Measurements from ENCODE around the gene PPEF2. TPM values are rescaled to one million over a fixed set of nuclear protein-coding genes. Genes with fewer than 3 reads are reported as not detected.

Gene PPEF2
- total and polyA plus RNA-seq, 2 experiments from 2014 or later: not detected

GRCh38 chr4:75817901-75818300 is 84.4 kb downstream of the PPEF2 start (continued):
- TF ChIP-seq, protein P1, sequence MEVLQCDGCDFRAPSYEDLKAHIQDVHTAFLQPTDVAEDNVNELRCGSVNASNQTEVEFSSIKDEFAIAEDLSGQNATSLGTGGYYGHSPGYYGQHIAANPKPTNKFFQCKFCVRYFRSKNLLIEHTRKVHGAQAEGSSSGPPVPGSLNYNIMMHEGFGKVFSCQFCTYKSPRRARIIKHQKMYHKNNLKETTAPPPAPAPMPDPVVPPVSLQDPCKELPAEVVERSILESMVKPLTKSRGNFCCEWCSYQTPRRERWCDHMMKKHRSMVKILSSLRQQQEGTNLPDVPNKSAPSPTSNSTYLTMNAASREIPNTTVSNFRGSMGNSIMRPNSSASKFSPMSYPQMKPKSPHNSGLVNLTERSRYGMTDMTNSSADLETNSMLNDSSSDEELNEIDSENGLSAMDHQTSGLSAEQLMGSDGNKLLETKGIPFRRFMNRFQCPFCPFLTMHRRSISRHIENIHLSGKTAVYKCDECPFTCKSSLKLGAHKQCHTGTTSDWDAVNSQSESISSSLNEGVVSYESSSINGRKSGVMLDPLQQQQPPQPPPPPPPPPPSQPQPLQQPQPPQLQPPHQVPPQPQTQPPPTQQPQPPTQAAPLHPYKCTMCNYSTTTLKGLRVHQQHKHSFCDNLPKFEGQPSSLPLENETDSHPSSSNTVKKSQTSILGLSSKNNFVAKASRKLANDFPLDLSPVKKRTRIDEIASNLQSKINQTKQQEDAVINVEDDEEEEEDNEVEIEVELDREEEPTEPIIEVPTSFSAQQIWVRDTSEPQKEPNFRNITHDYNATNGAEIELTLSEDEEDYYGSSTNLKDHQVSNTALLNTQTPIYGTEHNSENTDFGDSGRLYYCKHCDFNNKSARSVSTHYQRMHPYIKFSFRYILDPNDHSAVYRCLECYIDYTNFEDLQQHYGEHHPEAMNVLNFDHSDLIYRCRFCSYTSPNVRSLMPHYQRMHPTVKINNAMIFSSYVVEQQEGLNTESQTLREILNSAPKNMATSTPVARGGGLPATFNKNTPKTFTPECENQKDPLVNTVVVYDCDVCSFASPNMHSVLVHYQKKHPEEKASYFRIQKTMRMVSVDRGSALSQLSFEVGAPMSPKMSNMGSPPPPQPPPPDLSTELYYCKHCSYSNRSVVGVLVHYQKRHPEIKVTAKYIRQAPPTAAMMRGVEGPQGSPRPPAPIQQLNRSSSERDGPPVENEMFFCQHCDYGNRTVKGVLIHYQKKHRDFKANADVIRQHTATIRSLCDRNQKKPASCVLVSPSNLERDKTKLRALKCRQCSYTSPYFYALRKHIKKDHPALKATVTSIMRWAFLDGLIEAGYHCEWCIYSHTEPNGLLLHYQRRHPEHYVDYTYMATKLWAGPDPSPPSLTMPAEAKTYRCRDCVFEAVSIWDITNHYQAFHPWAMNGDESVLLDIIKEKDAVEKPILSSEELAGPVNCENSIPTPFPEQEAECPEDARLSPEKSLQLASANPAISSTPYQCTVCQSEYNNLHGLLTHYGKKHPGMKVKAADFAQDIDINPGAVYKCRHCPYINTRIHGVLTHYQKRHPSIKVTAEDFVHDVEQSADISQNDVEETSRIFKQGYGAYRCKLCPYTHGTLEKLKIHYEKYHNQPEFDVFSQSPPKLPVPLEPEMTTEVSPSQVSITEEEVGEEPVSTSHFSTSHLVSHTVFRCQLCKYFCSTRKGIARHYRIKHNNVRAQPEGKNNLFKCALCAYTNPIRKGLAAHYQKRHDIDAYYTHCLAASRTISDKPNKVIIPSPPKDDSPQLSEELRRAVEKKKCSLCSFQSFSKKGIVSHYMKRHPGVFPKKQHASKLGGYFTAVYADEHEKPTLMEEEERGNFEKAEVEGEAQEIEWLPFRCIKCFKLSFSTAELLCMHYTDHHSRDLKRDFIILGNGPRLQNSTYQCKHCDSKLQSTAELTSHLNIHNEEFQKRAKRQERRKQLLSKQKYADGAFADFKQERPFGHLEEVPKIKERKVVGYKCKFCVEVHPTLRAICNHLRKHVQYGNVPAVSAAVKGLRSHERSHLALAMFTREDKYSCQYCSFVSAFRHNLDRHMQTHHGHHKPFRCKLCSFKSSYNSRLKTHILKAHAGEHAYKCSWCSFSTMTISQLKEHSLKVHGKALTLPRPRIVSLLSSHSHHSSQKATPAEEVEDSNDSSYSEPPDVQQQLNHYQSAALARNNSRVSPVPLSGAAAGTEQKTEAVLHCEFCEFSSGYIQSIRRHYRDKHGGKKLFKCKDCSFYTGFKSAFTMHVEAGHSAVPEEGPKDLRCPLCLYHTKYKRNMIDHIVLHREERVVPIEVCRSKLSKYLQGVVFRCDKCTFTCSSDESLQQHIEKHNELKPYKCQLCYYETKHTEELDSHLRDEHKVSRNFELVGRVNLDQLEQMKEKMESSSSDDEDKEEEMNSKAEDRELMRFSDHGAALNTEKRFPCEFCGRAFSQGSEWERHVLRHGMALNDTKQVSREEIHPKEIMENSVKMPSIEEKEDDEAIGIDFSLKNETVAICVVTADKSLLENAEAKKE (CRISPR knock-in tag; IDR thresholded peaks at IDR 0.05): no peak
- no peak for TF ChIP-seq POLR2AphosphoS5 (IDR thresholded peaks at IDR 0.05; ENCODE audit: low read depth)
- no peak for TF ChIP-seq CTCF (conservative IDR thresholded peaks at IDR 0.05; ENCODE audit: low read depth in 2 of 2)
- no peak for TF ChIP-seq NANOG (IDR thresholded peaks at IDR 0.05; ENCODE audit: borderline replicate concordance)
- TF ChIP-seq JUNB (IDR thresholded peaks at IDR 0.05; ENCODE audit: unreplicated experiment): no peak
- TF ChIP-seq REST (IDR thresholded peaks at IDR 0.05; ENCODE audit: unreplicated experiment): no peak

Small RNA genes within 50 kb of the gene (small RNA-seq; reads per million reads assigned to genes)
- not detected for gene RNU2-16P (ENCODE audit: low replicate concordance)

Other genes starting within 250 kb of the PPEF2 start
- 411 and 435 TPM in 2 replicates for gene G3BP2, start 229.0 kb downstream of the PPEF2 start, total RNA-seq (2014; rRNA removed; shearing (Covaris generic))
- gene G3BP2, start 229.0 kb downstream of the PPEF2 start, polyA plus RNA-seq (2016; fragmentation: Nextera tagmentation; extraction: Ambion mirVana): 94.5 and 103 TPM in 2 replicates
- 241 and 277 TPM in 2 replicates for gene USO1, start 177.9 kb downstream of the PPEF2 start, total RNA-seq (2014; rRNA removed; shearing (Covaris generic))
- gene USO1, start 177.9 kb downstream of the PPEF2 start, polyA plus RNA-seq (2016; fragmentation: Nextera tagmentation; extraction: Ambion mirVana): 98.5 and 113 TPM in 2 replicates
- 36.6 and 38.1 TPM in 2 replicates for gene NAAA, start 38.6 kb upstream of the PPEF2 start, total RNA-seq (2014; rRNA removed; shearing (Covaris generic))
- 10.3 and 13.2 TPM in 2 replicates for gene NAAA, start 38.6 kb upstream of the PPEF2 start, polyA plus RNA-seq (2016; fragmentation: Nextera tagmentation; extraction: Ambion mirVana)
- gene SDAD1, start 88.5 kb upstream of the PPEF2 start, total RNA-seq (2014; rRNA removed; shearing (Covaris generic)): 62.2 and 67.4 TPM in 2 replicates
- 193 and 252 TPM in 2 replicates for gene SDAD1, start 88.5 kb upstream of the PPEF2 start, polyA plus RNA-seq (2016; fragmentation: Nextera tagmentation; extraction: Ambion mirVana)
- gene CXCL9, start 105.1 kb upstream of the PPEF2 start, total RNA-seq (2014; rRNA removed; shearing (Covaris generic)): not detected in 2 replicates
- not detected in 2 replicates for gene CXCL9, start 105.1 kb upstream of the PPEF2 start, polyA plus RNA-seq (2016; fragmentation: Nextera tagmentation; extraction: Ambion mirVana)
- gene CXCL10, start 121.0 kb upstream of the PPEF2 start, total RNA-seq (2014; rRNA removed; shearing (Covaris generic)): not detected in 2 replicates
- not detected in 2 replicates for gene CXCL10, start 121.0 kb upstream of the PPEF2 start, polyA plus RNA-seq (2016; fragmentation: Nextera tagmentation; extraction: Ambion mirVana)
- gene CXCL11, start 133.6 kb upstream of the PPEF2 start, total RNA-seq (2014; rRNA removed; shearing (Covaris generic)): 0.23 and 1.9 TPM in 2 replicates
- 0.54 and 0.81 TPM in 2 replicates for gene CXCL11, start 133.6 kb upstream of the PPEF2 start, polyA plus RNA-seq (2016; fragmentation: Nextera tagmentation; extraction: Ambion mirVana)
- gene ART3, start 172.3 kb upstream of the PPEF2 start, total RNA-seq (2014; rRNA removed; shearing (Covaris generic)): 0.87 and 1.2 TPM in 2 replicates
- 1.1 and 1.7 TPM in 2 replicates for gene ART3, start 172.3 kb upstream of the PPEF2 start, polyA plus RNA-seq (2016; fragmentation: Nextera tagmentation; extraction: Ambion mirVana)
- gene NUP54, start 245.9 kb upstream of the PPEF2 start, total RNA-seq (2014; rRNA removed; shearing (Covaris generic)): 117 and 118 TPM in 2 replicates
- gene NUP54, start 245.9 kb upstream of the PPEF2 start, polyA plus RNA-seq (2016; fragmentation: Nextera tagmentation; extraction: Ambion mirVana): 86.6 and 97.8 TPM in 2 replicates